Left kidney (tissue), 2 donors: ENCODE results near the gene CIDEA. TPM values are rescaled to one million over a fixed set of nuclear protein-coding genes. Genes with fewer than 3 reads are reported as not detected.
A peak's percentile ranks its signal among the peaks of the same experiment; 100 is the strongest.

Experiments
- DNase-seq: peaks from one replicate; pipeline ENCODE4 v3.0.0-alpha.2; 2013
- polyA plus RNA-seq: library from polyadenylated mRNA; unstranded; fragments of 120-200 nt; gene quantifications from one replicate; pipeline ENCODE4 v1.2.1, GENCODE V29; 2013; ENCODE audit not compliant: insufficient read length

The CIDEA gene
- polyA plus RNA-seq, 1 donor, result not detected

- no peak for DNase-seq
Measured at GRCh38 chr18:12299862-12300261, 45.7 kb downstream of the CIDEA start.

- no peak for DNase-seq
Measured at GRCh38 chr18:12301263-12302005, 47.3 kb downstream of the CIDEA start.

GRCh38 chr18:12302391-12303147, 48.4 kb downstream of the CIDEA start:
- DNase-seq, result no peak

GRCh38 chr18:12304351-12305210, 50.4 kb downstream of the CIDEA start:
- no peak for DNase-seq

- no peak for DNase-seq
Measured at GRCh38 chr18:12305211-12305610, 51.0 kb downstream of the CIDEA start.

GRCh38 chr18:12305930-12306629, 51.9 kb downstream of the CIDEA start:
- no peak for DNase-seq

- DNase-seq, result no peak
Measured at GRCh38 chr18:12306752-12307700, 52.9 kb downstream of the CIDEA start.

GRCh38 chr18:12307701-12308385, 53.7 kb downstream of the CIDEA start, which contains the start of gene TUBB6:
TUBB6 (plus strand) TSS chr18:12308241; CDS start chr18:12308293, 52 bp downstream.
- peak; percentile 63 for DNase-seq

- DNase-seq, result no peak
Measured at GRCh38 chr18:12308386-12309100, 54.4 kb downstream of the CIDEA start.

GRCh38 chr18:12309683-12310198, 55.6 kb downstream of the CIDEA start:
- no peak for DNase-seq

- DNase-seq, result no peak
Measured at GRCh38 chr18:12310762-12311161, 56.6 kb downstream of the CIDEA start.

GRCh38 chr18:12312976-12313375, 58.8 kb downstream of the CIDEA start:
- no peak for DNase-seq

- DNase-seq, result no peak
Measured at GRCh38 chr18:12313530-12314245, 59.5 kb downstream of the CIDEA start.

- no peak for DNase-seq
Measured at GRCh38 chr18:12314591-12315305, 60.6 kb downstream of the CIDEA start.

- DNase-seq, result no peak
Measured at GRCh38 chr18:12315490-12315889, 61.3 kb downstream of the CIDEA start.

GRCh38 chr18:12315911-12316310, 61.8 kb downstream of the CIDEA start:
- no peak for DNase-seq

GRCh38 chr18:12317664-12318333, 63.6 kb downstream of the CIDEA start:
- no peak for DNase-seq
